IPS-18a (cell line): ENCODE measurements around the gene NKX6-2.
"Not testable (repeated sequence)": the region's sequence is repeated elsewhere in the genome, so short reads cannot be mapped to it uniquely, and the experiment has no call there.

Experiments used
- H3K27ac ChIP-seq: one replicate; pipeline ENCODE4 v1.5.1; 2013; ENCODE audit warnings: low read length
- H3K27me3 ChIP-seq: one replicate; pipeline ENCODE4 v1.6.1; 2013; ENCODE audit warnings: mild to moderate bottlenecking, low read length; ENCODE audit not compliant: control insufficient read depth, insufficient read depth
- H3K36me3 ChIP-seq: one replicate; pipeline ENCODE4 v1.6.1; 2013; ENCODE audit warnings: low read depth, low read length; ENCODE audit not compliant: control insufficient read depth
- H3K4me1 ChIP-seq: one replicate; pipeline ENCODE4 v1.6.1; 2013; ENCODE audit warnings: low read depth, low read length; ENCODE audit not compliant: control insufficient read depth
- H3K4me3 ChIP-seq: one replicate; pipeline ENCODE4 v1.5.1; 2013; ENCODE audit warnings: low read length
- H3K9ac ChIP-seq: one replicate; pipeline ENCODE4 v1.6.1; 2013; ENCODE audit warnings: mild to moderate bottlenecking, low read length, moderate library complexity
- H3K9me3 ChIP-seq: one replicate; pipeline ENCODE4 v1.6.1; 2013; ENCODE audit warnings: low read depth, low read length; ENCODE audit not compliant: control insufficient read depth

NKX6-2 gene

GRCh38 chr10:132792099-132792498 lies 6.2 kb upstream of the NKX6-2 start:
- H3K27ac ChIP-seq, H3K36me3 ChIP-seq, H3K4me1 ChIP-seq, H3K9me3 ChIP-seq, H3K9ac ChIP-seq, H3K4me3 ChIP-seq: not testable (repeated sequence)
- H3K27me3 ChIP-seq = peaks cover 47% of the 10 kb centered on the region

GRCh38 chr10:132790934-132791829 lies 5.2 kb upstream of the NKX6-2 start:
- no peak overlapping the region for H3K27ac ChIP-seq
- H3K9me3 ChIP-seq = no peaks in the 10 kb centered on the region
- H3K4me3 ChIP-seq = no peak overlapping the region
- H3K4me1 ChIP-seq = no peaks in the 10 kb centered on the region
- peaks cover 56% of the 10 kb centered on the region for H3K27me3 ChIP-seq
- no peaks in the 10 kb centered on the region for H3K36me3 ChIP-seq
- no peak overlapping the region for H3K9ac ChIP-seq

DNA sequence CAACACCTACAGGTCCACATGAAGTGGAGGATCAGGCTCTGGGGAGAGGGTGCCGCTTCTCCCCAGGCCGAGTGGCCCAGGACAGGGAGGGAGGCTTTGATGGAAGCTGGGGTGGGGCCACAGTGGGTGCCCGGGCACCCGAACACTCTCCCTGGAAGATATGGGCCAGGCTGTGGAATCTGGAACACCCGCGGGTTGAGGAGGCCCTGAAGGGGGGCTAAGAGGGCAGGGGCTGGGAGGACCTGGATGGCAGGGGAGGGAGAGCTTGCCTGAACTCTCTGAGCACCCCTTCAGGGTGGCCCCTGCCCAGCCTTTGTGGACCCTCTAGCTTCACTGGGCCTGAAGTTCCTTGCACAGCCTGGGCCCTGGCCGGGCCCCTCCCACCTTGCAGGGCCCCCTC lies 4.5 kb upstream of the NKX6-2 start:
- no peak overlapping the region for H3K4me3 ChIP-seq
- H3K9ac ChIP-seq = no peak overlapping the region
- no peaks in the 10 kb centered on the region for H3K9me3 ChIP-seq
- peaks cover 60% of the 10 kb centered on the region for H3K27me3 ChIP-seq
- H3K36me3 ChIP-seq = no peaks in the 10 kb centered on the region
- H3K4me1 ChIP-seq = no peaks in the 10 kb centered on the region
- H3K27ac ChIP-seq = no peak overlapping the region

GRCh38 chr10:132789659-132790148 lies 3.8 kb upstream of the NKX6-2 start:
- Histone ChIP-seq H3K4me3 (no peak overlapping the region), H3K9me3 (no peaks in the 10 kb centered on the region), H3K9ac (no peak overlapping the region), H3K27me3 (peaks cover 68% of the 10 kb centered on the region), H3K36me3 (no peaks in the 10 kb centered on the region), H3K4me1 (no peaks in the 10 kb centered on the region), H3K27ac (no peak overlapping the region)

- peaks cover 77% of the 10 kb centered on the region for H3K27me3 ChIP-seq
Measured at GRCh38 chr10:132788831-132789219, 2.9 kb upstream of the NKX6-2 start.

GRCh38 chr10:132788180-132788830 lies 2.4 kb upstream of the NKX6-2 start:
- H3K27ac ChIP-seq = no peak overlapping the region
- no peaks in the 10 kb centered on the region for H3K9me3 ChIP-seq
- H3K9ac ChIP-seq = no peak overlapping the region
- H3K36me3 ChIP-seq = no peaks in the 10 kb centered on the region
- H3K4me3 ChIP-seq = peak overlapping the region; percentile 40
- H3K4me1 ChIP-seq = peaks cover 6% of the 10 kb centered on the region
- H3K27me3 ChIP-seq = peaks cover 82% of the 10 kb centered on the region

More at GRCh38 chr10:132788831-132789219, 2.9 kb upstream of the NKX6-2 start:
- H3K27ac ChIP-seq = no peak overlapping the region
- H3K4me3 ChIP-seq = peak overlapping the region; percentile 40
- H3K9me3 ChIP-seq = no peaks in the 10 kb centered on the region
- H3K9ac ChIP-seq = no peak overlapping the region
- H3K4me1 ChIP-seq = peaks cover under 1% of the 10 kb centered on the region
- H3K36me3 ChIP-seq = no peaks in the 10 kb centered on the region

- H3K27me3 ChIP-seq = peaks cover 89% of the 10 kb centered on the region
- H3K9me3 ChIP-seq = no peaks in the 10 kb centered on the region
- no peaks in the 10 kb centered on the region for H3K36me3 ChIP-seq
- no peak overlapping the region for H3K27ac ChIP-seq
- peaks cover 13% of the 10 kb centered on the region for H3K4me1 ChIP-seq
- peak overlapping the region; percentile 40 for H3K4me3 ChIP-seq
- no peak overlapping the region for H3K9ac ChIP-seq
Measured at GRCh38 chr10:132787495-132788179, 1.7 kb upstream of the NKX6-2 start.

DNA sequence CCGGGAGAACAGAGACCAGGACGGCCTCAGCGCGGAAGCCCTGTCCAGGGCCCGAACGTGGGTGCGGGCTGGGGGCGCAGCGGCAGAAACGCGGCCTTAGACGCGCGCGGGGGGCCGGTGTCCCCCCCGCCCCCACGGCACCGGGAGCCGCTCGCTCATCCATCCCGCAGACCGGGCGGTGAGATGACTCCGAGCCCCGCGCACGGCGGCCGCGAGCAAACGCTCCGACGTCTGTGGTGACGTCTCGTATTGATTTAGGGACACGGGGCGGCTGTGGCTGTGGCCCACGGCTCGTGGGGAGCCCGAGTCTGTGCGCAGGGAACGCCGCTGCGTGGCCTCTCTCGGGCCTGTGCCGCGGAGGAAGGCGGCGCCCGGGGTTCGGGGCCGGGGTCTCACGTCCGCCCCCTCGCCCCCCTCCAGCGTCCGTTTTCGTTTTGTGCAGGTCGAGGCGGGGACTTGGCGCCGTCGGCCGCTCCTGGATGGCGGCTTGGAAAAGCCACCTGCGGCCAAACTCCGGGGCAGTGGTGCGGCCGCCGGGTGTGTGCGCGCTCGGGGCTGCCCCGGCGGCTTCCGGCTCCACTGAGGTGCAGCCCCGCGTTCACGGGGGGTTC lies 1.0 kb upstream of the NKX6-2 start:
- H3K36me3 ChIP-seq = no peaks in the 10 kb centered on the region
- peaks cover 95% of the 10 kb centered on the region for H3K27me3 ChIP-seq
- no peak overlapping the region for H3K27ac ChIP-seq
- H3K4me3 ChIP-seq = no peak overlapping the region
- H3K4me1 ChIP-seq = peaks cover 13% of the 10 kb centered on the region
- no peak overlapping the region for H3K9ac ChIP-seq
- no peaks in the 10 kb centered on the region for H3K9me3 ChIP-seq

- Histone ChIP-seq H3K27ac (no peak overlapping the region), H3K4me1 (peaks cover 13% of the 10 kb centered on the region), H3K9ac (no peak overlapping the region), H3K4me3 (no peak overlapping the region), H3K9me3 (no peaks in the 10 kb centered on the region), H3K36me3 (no peaks in the 10 kb centered on the region), H3K27me3 (peaks cover 97% of the 10 kb centered on the region)
Measured at GRCh38 chr10:132786476-132786883, 533 bp upstream of the NKX6-2 start.

DNA sequence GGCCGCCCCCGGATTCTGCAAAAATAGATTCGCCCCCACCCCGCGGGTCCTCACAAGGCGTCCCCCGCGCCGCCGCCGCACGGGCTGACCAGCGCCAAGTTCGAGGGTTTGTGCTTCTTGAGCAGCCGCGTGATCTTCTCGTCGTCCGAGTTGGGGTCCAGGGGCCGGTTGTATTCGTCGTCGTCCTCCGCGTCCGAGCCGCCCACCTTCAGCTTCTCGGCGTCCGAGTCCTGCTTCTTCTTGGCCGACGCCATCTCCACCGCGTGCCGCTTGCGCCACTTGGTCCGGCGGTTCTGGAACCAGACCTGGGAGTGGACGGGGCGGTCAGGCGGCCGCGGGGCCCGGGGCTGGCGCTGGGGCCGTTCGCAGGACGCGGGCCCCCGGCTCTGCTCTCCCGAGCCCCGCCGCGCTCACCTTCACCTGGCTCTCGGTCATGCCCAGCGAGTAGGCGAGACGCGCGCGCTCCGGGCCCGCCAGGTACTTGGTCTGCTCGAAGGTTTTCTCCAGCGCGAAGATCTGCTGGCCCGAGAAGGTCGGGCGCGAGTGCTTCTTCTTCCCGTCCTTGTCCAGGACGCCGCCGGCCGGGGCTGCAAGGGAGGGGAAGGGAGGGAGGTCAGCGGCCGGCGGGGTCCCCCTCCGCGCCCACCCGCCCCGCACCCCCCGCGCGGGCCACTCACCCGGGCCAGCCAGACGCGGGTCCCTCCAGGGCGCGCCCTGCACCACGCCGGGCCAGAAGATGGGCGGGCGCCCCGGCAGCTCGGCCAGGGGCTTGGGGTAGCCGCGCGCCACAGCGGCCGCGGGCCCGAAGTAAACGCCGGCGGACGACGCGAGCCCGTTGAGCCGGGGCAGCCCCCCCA lies 853 bp downstream of the NKX6-2 start:
- peaks cover 88% of the 10 kb centered on the region for H3K27me3 ChIP-seq
- H3K9me3 ChIP-seq = no peaks in the 10 kb centered on the region
- no peak overlapping the region for H3K4me3 ChIP-seq

More for the DNA sequence above, 853 bp downstream of the NKX6-2 start:
- H3K27ac ChIP-seq = no peak overlapping the region
- H3K4me1 ChIP-seq = peaks cover 13% of the 10 kb centered on the region
- H3K9ac ChIP-seq = no peak overlapping the region
- H3K36me3 ChIP-seq = no peaks in the 10 kb centered on the region
